ENCODE results near the gene SVIL. TPM values are rescaled to one million over a fixed set of nuclear protein-coding genes. Genes with fewer than 3 reads are reported as not detected.
"Not testable (repeated sequence)": the region's sequence is repeated elsewhere in the genome, so short reads cannot be mapped to it uniquely, and the experiment has no call there.

SVIL gene
- total RNA-seq, 4 donors from 2014 or later, result 585 to 1,262 (median 942) TPM

GRCh38 chr10:29519659-29520058 is 115.1 kb downstream of the SVIL start:
- H3K36me3 ChIP-seq, result peaks cover 0 to 77% of the 10 kb centered on the region in 2 donors

GRCh38 chr10:29517352-29517923 is 117.3 kb downstream of the SVIL start:
- peaks cover 3 to 79% (median 3%) of the 10 kb centered on the region in 3 donors for H3K4me1 ChIP-seq
- H3K9me3 ChIP-seq, result no peaks in the 10 kb centered on the region
- H3K4me3 ChIP-seq, result no peak overlapping the region
- peaks cover 0 to 72% of the 10 kb centered on the region in 2 donors for H3K36me3 ChIP-seq
- TF ChIP-seq CTCF (IDR thresholded peaks at IDR 0.05) (peak; percentile 25 to 58 (median 39)), POLR2A (IDR thresholded peaks at IDR 0.05) (no peak), EP300 (IDR thresholded peaks at IDR 0.05) (no peak)
- ATAC-seq, result peak; percentile 34
- no peaks in the 10 kb centered on the region for H3K27me3 ChIP-seq
- H3K27ac ChIP-seq, result peak overlapping the region; percentile 59 to 80 (median 77)
- WGBS, 2 donors (ENCODE audit: low coverage in 1 of 2), result 67 to 68% methylated on average over 3 to 6 of the region's 8 CpGs

More at GRCh38 chr10:29519659-29520058, 115.1 kb downstream of the SVIL start:
- no peak overlapping the region for H3K4me3 ChIP-seq
- H3K27me3 ChIP-seq, result no peaks in the 10 kb centered on the region
- 67 to 73% methylated on average over 3 of the region's 3 CpGs for WGBS, 2 donors (ENCODE audit: low coverage in 1 of 2)
- peaks cover 3 to 88% (median 6%) of the 10 kb centered on the region in 3 donors for H3K4me1 ChIP-seq
- H3K9me3 ChIP-seq, result no peaks in the 10 kb centered on the region
- ATAC-seq, result no peak
- H3K27ac ChIP-seq, result peak overlapping the region in 2 of 4 donors; percentile 78 to 80
- TF ChIP-seq CTCF (IDR thresholded peaks at IDR 0.05) (no peak), EP300 (IDR thresholded peaks at IDR 0.05) (no peak)

GRCh38 chr10:29516309-29516932 is 118.3 kb downstream of the SVIL start:
- H3K27me3 ChIP-seq, H3K4me3 ChIP-seq, H3K9me3 ChIP-seq: not testable (repeated sequence)
- peaks cover 0 to 72% of the 10 kb centered on the region in 2 donors for H3K36me3 ChIP-seq
- 0 to 31% methylated on average over 3 to 4 of the region's 19 CpGs for WGBS, 2 donors (ENCODE audit: low coverage in 1 of 2)
- peaks cover 3 to 79% (median 3%) of the 10 kb centered on the region in 3 donors for H3K4me1 ChIP-seq
- peak; percentile 71 for ATAC-seq
- peak overlapping the region; percentile 72 to 80 (median 77) for H3K27ac ChIP-seq

GRCh38 chr10:29515879-29516278 is 118.9 kb downstream of the SVIL start:
- not testable (repeated sequence) for H3K27me3 ChIP-seq, H3K9me3 ChIP-seq, H3K4me3 ChIP-seq
- ATAC-seq, result peak; percentile 35
- H3K27ac ChIP-seq, result peak overlapping the region; percentile 51 to 80 (median 75)
- peak; percentile 11 for TF ChIP-seq POLR2AphosphoS5 (IDR thresholded peaks at IDR 0.05)
- H3K36me3 ChIP-seq, result peaks cover 0 to 72% of the 10 kb centered on the region in 2 donors
- H3K4me1 ChIP-seq, result peaks cover 3 to 77% (median 3%) of the 10 kb centered on the region in 3 donors
- WGBS, 2 donors (ENCODE audit: low coverage in 1 of 2), result 62% methylated on average over 12 of the region's 12 CpGs; no CpG with 5 or more reads in 1 of the 2 donors

GRCh38 chr10:29515104-29515503 is 119.7 kb downstream of the SVIL start:
- not testable (repeated sequence) for H3K4me3 ChIP-seq, ATAC-seq, H3K27me3 ChIP-seq, H3K9me3 ChIP-seq
- H3K4me1 ChIP-seq, result peaks cover 3 to 71% (median 3%) of the 10 kb centered on the region in 3 donors
- peaks cover 0 to 65% of the 10 kb centered on the region in 2 donors for H3K36me3 ChIP-seq
- 20 to 62% methylated on average over 2 to 4 of the region's 4 CpGs for WGBS, 2 donors (ENCODE audit: low coverage in 1 of 2)
- H3K27ac ChIP-seq, result peak overlapping the region in 3 of 4 donors; percentile 72 to 80 (median 78)

- Histone ChIP-seq H3K4me1 (peaks cover 3 to 71% (median 3%) of the 10 kb centered on the region in 3 donors), H3K9me3 (no peaks in the 10 kb centered on the region), H3K27me3 (no peaks in the 10 kb centered on the region), H3K27ac (peak overlapping the region in 3 of 4 donors; percentile 54 to 80 (median 78)), H3K36me3 (peaks cover 0 to 65% of the 10 kb centered on the region in 2 donors), H3K4me3 (no peak overlapping the region)
- no peak for ATAC-seq
- 66 to 78% methylated on average over 7 to 9 of the region's 9 CpGs for WGBS, 2 donors (ENCODE audit: low coverage in 1 of 2)
- TF ChIP-seq POLR2A (IDR thresholded peaks at IDR 0.05), result no peak
- TF ChIP-seq EP300 (IDR thresholded peaks at IDR 0.05), result no peak
- TF ChIP-seq POLR2AphosphoS5 (IDR thresholded peaks at IDR 0.05), result no peak
- TF ChIP-seq CTCF (IDR thresholded peaks at IDR 0.05), result no peak
Measured at GRCh38 chr10:29514306-29514705, 120.5 kb downstream of the SVIL start.
